Hepatocyte (in vitro differentiated cells): Measurements from ENCODE around the gene CDHR3.

Experiments
- EZH2 ChIP-seq: fragments of 200-600 bp; sonication (generic); IDR thresholded peaks from 2 replicates; pipeline ENCODE4 v1.6.1; 2016; ENCODE audit warnings: antibody characterized with exemption, mild to moderate bottlenecking, borderline replicate concordance
- TF ChIP-seq, protein P1 (sequence below): fragments of 200-600 bp; sonication (generic); IDR thresholded peaks from 2 replicates; pipeline ENCODE4 v1.5.1; 2016; ENCODE audit warnings: antibody characterized with exemption, mild to moderate bottlenecking; ENCODE audit not compliant: poor library complexity

GRCh38 chr7:105976868-105977267 is 13.8 kb downstream of the CDHR3 start:
- no peak for TF ChIP-seq EZH2
- TF ChIP-seq, protein P1, sequence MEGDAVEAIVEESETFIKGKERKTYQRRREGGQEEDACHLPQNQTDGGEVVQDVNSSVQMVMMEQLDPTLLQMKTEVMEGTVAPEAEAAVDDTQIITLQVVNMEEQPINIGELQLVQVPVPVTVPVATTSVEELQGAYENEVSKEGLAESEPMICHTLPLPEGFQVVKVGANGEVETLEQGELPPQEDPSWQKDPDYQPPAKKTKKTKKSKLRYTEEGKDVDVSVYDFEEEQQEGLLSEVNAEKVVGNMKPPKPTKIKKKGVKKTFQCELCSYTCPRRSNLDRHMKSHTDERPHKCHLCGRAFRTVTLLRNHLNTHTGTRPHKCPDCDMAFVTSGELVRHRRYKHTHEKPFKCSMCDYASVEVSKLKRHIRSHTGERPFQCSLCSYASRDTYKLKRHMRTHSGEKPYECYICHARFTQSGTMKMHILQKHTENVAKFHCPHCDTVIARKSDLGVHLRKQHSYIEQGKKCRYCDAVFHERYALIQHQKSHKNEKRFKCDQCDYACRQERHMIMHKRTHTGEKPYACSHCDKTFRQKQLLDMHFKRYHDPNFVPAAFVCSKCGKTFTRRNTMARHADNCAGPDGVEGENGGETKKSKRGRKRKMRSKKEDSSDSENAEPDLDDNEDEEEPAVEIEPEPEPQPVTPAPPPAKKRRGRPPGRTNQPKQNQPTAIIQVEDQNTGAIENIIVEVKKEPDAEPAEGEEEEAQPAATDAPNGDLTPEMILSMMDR, result no peak
